ENCODE results near the gene RASSF3. TPM values are rescaled to one million over a fixed set of nuclear protein-coding genes. Genes with fewer than 3 reads are reported as not detected.

Gene RASSF3
- total and polyA plus RNA-seq, 2 experiments from 2014 or later = 4.8 to 23.6 TPM

GRCh38 chr12:64740646-64741045 lies 130.4 kb downstream of the RASSF3 start:
- H3K4me3 ChIP-seq = no peak overlapping the region
- no peaks in the 10 kb centered on the region for H3K4me1 ChIP-seq (ENCODE audit: low read depth)
- TF ChIP-seq CTCF (IDR thresholded peaks at IDR 0.05; ENCODE audit: low read depth, low read length) = no peak
- H3K36me3 ChIP-seq = peaks cover 52% of the 10 kb centered on the region
- peak overlapping the region; percentile 51 for H3K27ac ChIP-seq
- DNase-seq (ENCODE audit: low read depth in 1 of 2, low spot score in 1 of 2) = peak in 1 of 2 donors; percentile 51
- H3K27me3 ChIP-seq = no peaks in the 10 kb centered on the region
- no peaks in the 10 kb centered on the region for H3K9me3 ChIP-seq (ENCODE audit: low read depth)

GRCh38 chr12:64742416-64742815 lies 132.1 kb downstream of the RASSF3 start:
- no peaks in the 10 kb centered on the region for H3K9me3 ChIP-seq (ENCODE audit: low read depth)
- TF ChIP-seq CTCF (IDR thresholded peaks at IDR 0.05; ENCODE audit: low read depth, low read length) = no peak
- DNase-seq (ENCODE audit: low read depth in 1 of 2, low spot score in 1 of 2) = no peak
- H3K4me1 ChIP-seq (ENCODE audit: low read depth) = no peaks in the 10 kb centered on the region
- H3K36me3 ChIP-seq = peaks cover 50% of the 10 kb centered on the region
- no peaks in the 10 kb centered on the region for H3K27me3 ChIP-seq
- H3K4me3 ChIP-seq = no peak overlapping the region
- no peak overlapping the region for H3K27ac ChIP-seq

GRCh38 chr12:64743206-64743605 lies 132.9 kb downstream of the RASSF3 start:
- Histone ChIP-seq H3K36me3 (peaks cover 50% of the 10 kb centered on the region), H3K27ac (no peak overlapping the region), H3K4me3 (no peak overlapping the region), H3K27me3 (no peaks in the 10 kb centered on the region), H3K9me3 (ENCODE audit: low read depth) (no peaks in the 10 kb centered on the region), H3K4me1 (ENCODE audit: low read depth) (no peaks in the 10 kb centered on the region)
- no peak for DNase-seq (ENCODE audit: low read depth in 1 of 2, low spot score in 1 of 2)
- TF ChIP-seq CTCF (IDR thresholded peaks at IDR 0.05; ENCODE audit: low read depth, low read length) = no peak

- Histone ChIP-seq H3K36me3 (peaks cover 41% of the 10 kb centered on the region), H3K9me3 (ENCODE audit: low read depth) (no peaks in the 10 kb centered on the region), H3K4me1 (ENCODE audit: low read depth) (no peaks in the 10 kb centered on the region), H3K27ac (no peak overlapping the region), H3K27me3 (no peaks in the 10 kb centered on the region), H3K4me3 (no peak overlapping the region)
- TF ChIP-seq CTCF (IDR thresholded peaks at IDR 0.05; ENCODE audit: low read depth, low read length) = no peak
- peak in 1 of 2 donors; percentile 42 for DNase-seq (ENCODE audit: low read depth in 1 of 2, low spot score in 1 of 2)
Observed at GRCh38 chr12:64744422-64745258, 134.3 kb downstream of the RASSF3 start.

- Histone ChIP-seq H3K27ac (no peak overlapping the region), H3K36me3 (peaks cover 36% of the 10 kb centered on the region)
Observed at GRCh38 chr12:64745259-64745807, 135.0 kb downstream of the RASSF3 start.

More at GRCh38 chr12:64745259-64745807, 135.0 kb downstream of the RASSF3 start:
- no peak for TF ChIP-seq CTCF (IDR thresholded peaks at IDR 0.05; ENCODE audit: low read depth, low read length)
- Histone ChIP-seq H3K9me3 (ENCODE audit: low read depth) (no peaks in the 10 kb centered on the region), H3K27me3 (no peaks in the 10 kb centered on the region), H3K4me3 (no peak overlapping the region), H3K4me1 (ENCODE audit: low read depth) (no peaks in the 10 kb centered on the region)
- no peak for DNase-seq (ENCODE audit: low read depth in 1 of 2, low spot score in 1 of 2)
